Kidney epithelial cell (primary cell): ENCODE results near the gene LTBP2. TPM values are rescaled to one million over a fixed set of nuclear protein-coding genes. Genes with fewer than 3 reads are reported as not detected.
A peak's percentile ranks its signal among the peaks of the same experiment; 100 is the strongest.

ENCODE experiments used
- DNase-seq: peaks from one replicate; pipeline ENCODE4 v3.0.0-alpha.2; 2010; ENCODE audit warnings: low read depth
- H3K27me3 ChIP-seq: 2 replicates; pipeline ENCODE4 v1.6.0; 2011; ENCODE audit warnings: low read length; ENCODE audit not compliant: control insufficient read depth, insufficient read depth
- H3K36me3 ChIP-seq: 2 replicates; pipeline ENCODE4 v1.5.1; 2011; ENCODE audit warnings: low read length; ENCODE audit not compliant: control insufficient read depth, insufficient read depth
- H3K4me3 ChIP-seq: 2 replicates; pipeline ENCODE4 v1.5.1; 2011; ENCODE audit warnings: low read depth, mild to moderate bottlenecking, control low read depth, low read length
- total RNA-seq: library from RNA; depleted of rRNA; stranded (reverse); fragments of >200 nt; gene quantifications from 2 replicates; pipeline ENCODE4 v1.2.3, GENCODE V29; 2015
- TF ChIP-seq, protein P1 (sequence below): IDR thresholded peaks from 2 replicates; pipeline ENCODE4 v1.5.1; 2011; ENCODE audit warnings: mild to moderate bottlenecking, moderate library complexity, low read length, control low read depth, inconsistent platforms; ENCODE audit not compliant: insufficient read depth, poor library complexity, severe bottlenecking

The LTBP2 gene
- total RNA-seq, 1 donor from 2014 or later, result 69.5 TPM

DNA sequence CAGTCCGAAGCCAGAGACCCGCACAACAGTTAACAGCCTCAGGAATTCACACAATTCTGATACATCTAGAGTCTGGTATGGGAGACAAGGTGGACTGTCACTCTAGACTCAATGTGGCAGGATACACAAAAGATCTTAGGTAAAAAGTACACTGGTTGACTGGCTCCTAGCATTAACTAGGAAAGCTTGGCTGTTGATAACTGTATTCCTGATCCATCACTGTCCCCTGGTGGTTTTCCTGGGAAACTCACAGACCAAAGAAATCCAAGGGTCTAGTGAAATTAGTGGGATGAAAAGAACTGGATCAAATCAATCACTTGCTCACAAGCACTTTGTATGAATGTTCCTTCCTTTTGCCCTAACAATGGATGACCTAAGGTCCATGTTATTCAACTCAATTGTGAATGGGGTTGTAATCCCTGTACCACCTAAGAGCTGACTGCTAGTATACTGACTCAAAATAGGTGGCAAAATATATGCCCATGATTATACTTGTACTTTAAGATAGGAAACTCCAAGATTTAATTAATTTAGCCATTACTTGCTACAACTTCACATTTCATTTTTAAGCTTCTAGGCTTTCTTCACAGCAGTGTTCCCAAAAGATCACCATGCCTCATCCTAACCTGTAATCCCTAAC, 132.9 kb downstream of the LTBP2 start:
- Histone ChIP-seq H3K27me3 (no peaks in the 10 kb centered on the region), H3K36me3 (peaks cover 5% of the 10 kb centered on the region), H3K4me3 (no peak overlapping the region)
- no peak for DNase-seq
- TF ChIP-seq, protein P1, sequence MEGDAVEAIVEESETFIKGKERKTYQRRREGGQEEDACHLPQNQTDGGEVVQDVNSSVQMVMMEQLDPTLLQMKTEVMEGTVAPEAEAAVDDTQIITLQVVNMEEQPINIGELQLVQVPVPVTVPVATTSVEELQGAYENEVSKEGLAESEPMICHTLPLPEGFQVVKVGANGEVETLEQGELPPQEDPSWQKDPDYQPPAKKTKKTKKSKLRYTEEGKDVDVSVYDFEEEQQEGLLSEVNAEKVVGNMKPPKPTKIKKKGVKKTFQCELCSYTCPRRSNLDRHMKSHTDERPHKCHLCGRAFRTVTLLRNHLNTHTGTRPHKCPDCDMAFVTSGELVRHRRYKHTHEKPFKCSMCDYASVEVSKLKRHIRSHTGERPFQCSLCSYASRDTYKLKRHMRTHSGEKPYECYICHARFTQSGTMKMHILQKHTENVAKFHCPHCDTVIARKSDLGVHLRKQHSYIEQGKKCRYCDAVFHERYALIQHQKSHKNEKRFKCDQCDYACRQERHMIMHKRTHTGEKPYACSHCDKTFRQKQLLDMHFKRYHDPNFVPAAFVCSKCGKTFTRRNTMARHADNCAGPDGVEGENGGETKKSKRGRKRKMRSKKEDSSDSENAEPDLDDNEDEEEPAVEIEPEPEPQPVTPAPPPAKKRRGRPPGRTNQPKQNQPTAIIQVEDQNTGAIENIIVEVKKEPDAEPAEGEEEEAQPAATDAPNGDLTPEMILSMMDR, result peak; percentile 83

DNA sequence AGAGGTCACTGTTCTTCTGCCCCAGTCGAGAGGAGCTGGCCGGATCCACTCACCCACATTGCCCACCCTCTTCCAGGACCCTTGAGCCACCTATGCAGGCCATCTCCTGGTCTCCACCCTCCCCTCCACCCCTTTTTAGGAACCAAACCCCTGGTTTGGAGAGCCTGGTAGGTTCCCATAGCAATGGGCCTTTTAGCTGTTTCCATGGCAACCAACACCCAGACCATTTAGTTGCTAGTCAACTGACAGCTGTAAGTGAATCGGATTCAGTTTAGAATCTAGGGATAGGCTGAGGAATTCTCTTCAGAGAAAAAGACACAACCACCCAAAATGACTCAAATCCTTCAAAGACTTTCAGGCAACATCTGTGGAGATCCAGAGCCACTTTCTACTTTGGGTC, 135.4 kb downstream of the LTBP2 start:
- TF ChIP-seq, protein P1, result no peak
- Histone ChIP-seq H3K4me3 (no peak overlapping the region), H3K36me3 (peaks cover 5% of the 10 kb centered on the region), H3K27me3 (no peaks in the 10 kb centered on the region)
- no peak for DNase-seq

DNA sequence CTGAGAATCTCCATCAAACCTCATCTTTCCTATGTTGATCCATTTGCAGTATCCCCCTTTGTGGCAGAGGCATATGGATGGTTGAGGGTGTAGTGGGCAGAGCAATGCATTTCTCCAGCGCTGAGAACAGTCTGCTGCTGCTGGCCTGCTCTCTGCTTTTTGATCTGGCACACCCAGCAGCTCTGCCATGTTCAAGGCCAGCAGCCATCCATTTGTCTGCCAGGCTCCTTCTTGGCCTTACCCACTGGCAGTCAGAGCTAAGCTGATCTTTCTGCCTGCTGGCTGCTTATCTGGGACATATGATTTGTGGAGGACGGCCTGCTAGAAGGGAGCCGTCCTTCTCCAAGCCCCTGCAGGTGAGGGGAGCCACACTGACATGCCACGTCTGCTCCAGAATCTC, 135.9 kb downstream of the LTBP2 start:
- Histone ChIP-seq H3K27me3 (no peaks in the 10 kb centered on the region), H3K36me3 (peaks cover 5% of the 10 kb centered on the region), H3K4me3 (no peak overlapping the region)
- no peak for DNase-seq
- TF ChIP-seq, protein P1, result no peak

DNA sequence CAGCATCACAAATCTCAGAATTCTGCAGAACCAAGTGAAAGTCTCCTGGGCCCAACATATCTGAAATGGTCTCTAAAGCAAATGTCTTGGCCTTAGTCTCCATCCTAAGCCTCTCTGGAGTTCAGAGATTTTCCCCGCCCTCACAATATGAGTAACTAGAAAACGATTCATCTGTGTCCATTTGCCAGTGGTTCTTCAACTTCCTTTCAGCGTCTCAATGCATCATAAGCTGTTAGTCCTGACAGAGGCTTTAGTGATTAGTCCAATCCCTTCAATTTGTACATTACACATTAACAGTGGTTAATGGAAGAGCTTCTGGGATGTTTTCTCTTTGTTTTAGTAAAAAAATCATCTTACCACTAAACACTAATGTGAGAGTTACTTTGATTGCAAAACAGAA, 136.4 kb downstream of the LTBP2 start:
- H3K27me3 ChIP-seq, result no peaks in the 10 kb centered on the region
- H3K36me3 ChIP-seq, result peaks cover 5% of the 10 kb centered on the region
- peak; percentile 31 for DNase-seq
- TF ChIP-seq, protein P1, result no peak
- H3K4me3 ChIP-seq, result no peak overlapping the region

GRCh38 chr14:74474376-74474775, 137.7 kb downstream of the LTBP2 start:
- no peak for DNase-seq
- no peaks in the 10 kb centered on the region for H3K27me3 ChIP-seq
- no peak overlapping the region for H3K4me3 ChIP-seq
- TF ChIP-seq, protein P1, result no peak
- peaks cover 4% of the 10 kb centered on the region for H3K36me3 ChIP-seq

DNA sequence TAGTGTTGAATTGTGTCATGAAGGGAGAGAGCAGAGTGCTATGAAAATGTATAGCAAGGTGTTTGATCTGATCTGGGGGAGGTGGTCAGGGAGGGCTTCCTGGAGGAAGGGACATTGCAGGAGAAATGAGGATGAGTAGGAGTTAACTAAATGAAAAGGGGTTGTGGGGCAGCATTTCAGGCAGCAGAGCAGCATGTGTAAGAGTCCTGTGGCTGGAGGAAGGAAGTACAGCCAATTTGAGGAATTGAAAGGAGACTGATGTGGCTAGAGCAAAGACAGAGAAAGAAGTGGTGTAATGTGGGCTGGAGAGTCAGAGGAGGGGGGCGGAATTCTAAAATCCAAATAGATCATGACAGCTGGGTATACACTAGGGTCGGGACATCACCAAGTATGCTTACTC, 139.4 kb downstream of the LTBP2 start:
- DNase-seq, result no peak
- peaks cover 4% of the 10 kb centered on the region for H3K36me3 ChIP-seq
- no peak overlapping the region for H3K4me3 ChIP-seq
- no peaks in the 10 kb centered on the region for H3K27me3 ChIP-seq
- TF ChIP-seq, protein P1, result no peak
